GM21737 (cell line): Measurements from ENCODE around the gene ARHGAP15.

Experiments
- ATAC-seq: cut with Tn5 transposase; IDR thresholded peaks from one replicate; pipeline ENCODE4 v1.9.1; 2021; ENCODE audit warnings: mild to moderate bottlenecking, moderate library complexity; ENCODE audit not compliant: unreplicated experiment

ARHGAP15 gene

GRCh38 chr2:143165291-143165690 is 36.1 kb downstream of the ARHGAP15 start:
- no peak for ATAC-seq

GRCh38 chr2:143169105-143169504 is 39.9 kb downstream of the ARHGAP15 start:
- no peak for ATAC-seq

- no peak for ATAC-seq
Observed at GRCh38 chr2:143171817-143172216, 42.6 kb downstream of the ARHGAP15 start.

- ATAC-seq, result no peak
Observed at GRCh38 chr2:143175438-143175837, 46.2 kb downstream of the ARHGAP15 start.

- peak; percentile 8 for ATAC-seq
Observed at GRCh38 chr2:143176606-143177005, 47.4 kb downstream of the ARHGAP15 start.

GRCh38 chr2:143177096-143177786 is 48.0 kb downstream of the ARHGAP15 start:
- peak; percentile 98 for ATAC-seq

- ATAC-seq, result no peak
Observed at GRCh38 chr2:143181494-143181893, 52.3 kb downstream of the ARHGAP15 start.

GRCh38 chr2:143182649-143183048 is 53.4 kb downstream of the ARHGAP15 start:
- no peak for ATAC-seq

GRCh38 chr2:143183804-143184463 is 54.7 kb downstream of the ARHGAP15 start:
- ATAC-seq, result no peak

- ATAC-seq, result no peak
Observed at GRCh38 chr2:143186876-143187275, 57.7 kb downstream of the ARHGAP15 start.

- ATAC-seq, result no peak
Observed at GRCh38 chr2:143190431-143190830, 61.2 kb downstream of the ARHGAP15 start.

GRCh38 chr2:143192106-143192505 is 62.9 kb downstream of the ARHGAP15 start:
- ATAC-seq, result no peak

- ATAC-seq, result no peak
Observed at GRCh38 chr2:143192716-143193115, 63.5 kb downstream of the ARHGAP15 start.

- ATAC-seq, result no peak
Observed at GRCh38 chr2:143193121-143193520, 63.9 kb downstream of the ARHGAP15 start.

GRCh38 chr2:143195511-143195910 is 66.3 kb downstream of the ARHGAP15 start:
- ATAC-seq, result no peak

GRCh38 chr2:143204062-143204461 is 74.8 kb downstream of the ARHGAP15 start:
- no peak for ATAC-seq

- no peak for ATAC-seq
Observed at GRCh38 chr2:143205106-143205764, 76.0 kb downstream of the ARHGAP15 start.

- no peak for ATAC-seq
Observed at GRCh38 chr2:143209570-143210445, 80.6 kb downstream of the ARHGAP15 start.

- no peak for ATAC-seq
Observed at GRCh38 chr2:143210446-143210819, 81.2 kb downstream of the ARHGAP15 start.

GRCh38 chr2:143217512-143218115 is 88.4 kb downstream of the ARHGAP15 start:
- no peak for ATAC-seq

GRCh38 chr2:143218621-143219020 is 89.4 kb downstream of the ARHGAP15 start:
- no peak for ATAC-seq
